Activated CD4-positive, alpha-beta T cell treated with anti-CD3 and anti-CD28 coated beads for 4 hours (primary cell): ENCODE measurements around the gene KLF2.
A peak's percentile ranks its signal among the peaks of the same experiment; 100 is the strongest.
"Not testable (repeated sequence)": the region's sequence is repeated elsewhere in the genome, so short reads cannot be mapped to it uniquely, and the experiment has no call there.

Source experiments
- DNase-seq, 2 donors: peaks; one replicate each; pipeline ENCODE4 v3.0.0-alpha.2; 2020

KLF2 gene

GRCh38 chr19:16338470-16339360 is 14.1 kb downstream of the KLF2 start:
- DNase-seq, result peak; percentile 50 to 55

GRCh38 chr19:16339361-16339725 is 14.7 kb downstream of the KLF2 start:
- DNase-seq, result no peak

GRCh38 chr19:16340092-16340491 is 15.5 kb downstream of the KLF2 start:
- no peak for DNase-seq

GRCh38 chr19:16340654-16341053 is 16.0 kb downstream of the KLF2 start:
- no peak for DNase-seq

- peak; percentile 41 to 52 for DNase-seq
Observed at GRCh38 chr19:16342002-16342715, 17.5 kb downstream of the KLF2 start.

GRCh38 chr19:16343156-16343555 is 18.5 kb downstream of the KLF2 start:
- DNase-seq, result no peak

- no peak for DNase-seq
Observed at GRCh38 chr19:16345457-16345856, 20.8 kb downstream of the KLF2 start.

- DNase-seq, result not testable (repeated sequence)
Observed at GRCh38 chr19:16347099-16347498, 22.5 kb downstream of the KLF2 start.

- no peak for DNase-seq
Observed at GRCh38 chr19:16347706-16348105, 23.1 kb downstream of the KLF2 start.

GRCh38 chr19:16349551-16350152 is 25.0 kb downstream of the KLF2 start:
- no peak for DNase-seq

- no peak for DNase-seq
Observed at GRCh38 chr19:16351133-16351809, 26.6 kb downstream of the KLF2 start.

GRCh38 chr19:16355293-16356043 is 30.8 kb downstream of the KLF2 start:
- DNase-seq, result peak; percentile 31 to 35

GRCh38 chr19:16358456-16358855 is 33.8 kb downstream of the KLF2 start:
- no peak for DNase-seq

- DNase-seq, result no peak
Observed at GRCh38 chr19:16359074-16359473, 34.4 kb downstream of the KLF2 start.

GRCh38 chr19:16359964-16360363 is 35.3 kb downstream of the KLF2 start:
- no peak for DNase-seq

- DNase-seq, result no peak
Observed at GRCh38 chr19:16360738-16361137, 36.1 kb downstream of the KLF2 start.

- no peak for DNase-seq
Observed at GRCh38 chr19:16361254-16361653, 36.6 kb downstream of the KLF2 start.

- DNase-seq, result no peak
Observed at GRCh38 chr19:16361926-16362325, 37.3 kb downstream of the KLF2 start.

GRCh38 chr19:16363133-16363851 is 38.7 kb downstream of the KLF2 start:
- no peak for DNase-seq

GRCh38 chr19:16363852-16364230 is 39.2 kb downstream of the KLF2 start:
- no peak for DNase-seq

- DNase-seq, result no peak
Observed at GRCh38 chr19:16364231-16364865, 39.7 kb downstream of the KLF2 start.
